Tibial nerve (tissue), 3 donors: ENCODE results near the gene BCL2.

Experiments used
- EP300 ChIP-seq, 2 donors: sonication (generic); formaldehyde crosslinking; IDR thresholded peaks; one replicate each; pipeline ENCODE4 v1.6.1; 2017; ENCODE audit warnings: antibody characterized with exemption in 2 of 2, mild to moderate bottlenecking in 1 of 2
- POLR2A ChIP-seq, 2 donors: fragments of 450-650 bp; IDR thresholded peaks; one replicate each; pipeline ENCODE4 v1.6.1; 2017; ENCODE audit warnings: antibody characterized with exemption in 2 of 2, mild to moderate bottlenecking in 2 of 2, moderate library complexity in 2 of 2

- TF ChIP-seq POLR2A (IDR thresholded peaks at IDR 0.05) (no peak), EP300 (IDR thresholded peaks at IDR 0.05) (no peak)
Observed at GRCh38 chr18:63079114-63079513, 240.5 kb downstream of the BCL2 start.
